ENCODE data around the gene SH2D3C. TPM values are rescaled to one million over a fixed set of nuclear protein-coding genes. Genes with fewer than 3 reads are reported as not detected.

The SH2D3C gene
- polyA plus RNA-seq, 1 donor from 2014 or later: 14.5 TPM

DNA sequence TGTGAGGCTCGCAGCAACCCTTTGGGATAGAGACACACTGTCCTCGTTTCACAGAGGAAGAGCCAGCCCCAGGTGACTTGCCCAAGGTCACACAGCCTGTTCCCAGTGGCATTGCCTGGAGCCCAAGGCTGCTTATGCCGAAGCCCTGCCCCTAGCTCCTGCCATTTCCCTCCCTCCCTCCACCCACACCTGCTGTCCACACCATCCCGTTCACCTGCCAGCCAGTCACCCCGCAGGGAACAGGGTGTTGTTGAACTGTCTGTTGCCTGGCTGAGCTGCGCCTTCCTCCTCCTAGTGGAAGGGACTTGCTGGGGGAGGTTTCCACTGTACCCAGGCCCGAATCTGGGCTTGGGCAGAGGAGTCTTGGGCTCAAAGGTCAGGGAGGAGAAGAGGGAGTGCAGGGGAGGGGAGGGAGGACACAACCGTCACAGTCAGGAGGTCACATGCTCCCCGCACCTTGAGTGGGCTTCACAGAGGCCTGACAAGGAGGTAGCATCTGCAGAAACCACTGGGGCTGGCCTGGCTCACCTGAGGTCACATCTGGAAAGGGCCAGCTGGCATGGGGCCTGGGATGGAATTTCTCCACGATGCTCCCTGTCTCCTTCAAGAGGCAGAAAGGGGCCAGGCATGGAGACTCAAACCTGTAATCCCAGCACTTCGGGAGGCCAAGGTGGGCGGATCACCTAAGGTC, 56.3 kb downstream of the SH2D3C start:
- TF ChIP-seq REST (IDR thresholded peaks at IDR 0.05; ENCODE audit: borderline replicate concordance): no peak
- TF ChIP-seq MXI1 (conservative IDR thresholded peaks at IDR 0.05; ENCODE audit: poor library complexity, severe bottlenecking): no peak
- TF ChIP-seq POLR2AphosphoS5 (IDR thresholded peaks at IDR 0.05): no peak
- TF ChIP-seq RAD21 (conservative IDR thresholded peaks at IDR 0.05): no peak
- Histone ChIP-seq H3K9ac (ENCODE audit: low read length) (no peak overlapping the region), H3K79me2 (replicated peaks; ENCODE audit: insufficient read depth, low read length) (no peaks in the 10 kb centered on the region), H3K27me3 (ENCODE audit: insufficient read depth, low read depth, low read length) (no peaks in the 10 kb centered on the region), H3K9me3 (ENCODE audit: low read length) (no peaks in the 10 kb centered on the region), H2AFZ (ENCODE audit: low read depth, low read length) (no peak overlapping the region), H3K36me3 (ENCODE audit: insufficient read depth, low read length) (no peaks in the 10 kb centered on the region), H3K27ac (ENCODE audit: low read length) (no peak overlapping the region), H4K20me1 (ENCODE audit: insufficient read depth) (no peaks in the 10 kb centered on the region), H3K4me2 (ENCODE audit: low read length) (no peak overlapping the region), H3F3A (ENCODE audit: insufficient read depth, low read length, poor library complexity, severe bottlenecking) (no peaks in the 10 kb centered on the region), H3K4me3 (ENCODE audit: low read length) (no peak overlapping the region), H3K9me2 (ENCODE audit: insufficient read depth, low read length) (no peaks in the 10 kb centered on the region)

DNA sequence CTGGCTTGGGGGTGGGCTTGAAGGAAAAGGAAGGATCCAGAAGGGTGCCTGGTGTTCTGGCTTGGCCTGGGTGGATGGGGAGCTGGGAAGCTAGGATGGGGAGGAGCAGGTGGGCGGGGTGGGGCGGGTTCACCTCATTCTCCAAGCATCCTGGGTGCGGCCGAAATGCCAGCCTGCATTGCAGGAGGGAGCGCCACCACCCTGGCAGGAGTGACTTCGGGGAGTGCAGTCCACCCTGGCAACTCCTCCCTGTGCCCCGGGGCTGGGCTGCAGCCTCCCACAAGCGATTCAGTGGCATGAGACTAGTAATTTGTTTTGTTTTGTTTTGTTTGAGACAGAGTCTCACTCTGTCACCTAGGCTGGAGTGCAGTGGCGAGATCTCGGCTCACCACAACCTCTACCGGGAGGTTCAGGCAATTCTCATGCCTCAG, 57.1 kb downstream of the SH2D3C start:
- H3K4me3 ChIP-seq (ENCODE audit: low read length): no peak overlapping the region

More for the DNA sequence above, 57.1 kb downstream of the SH2D3C start:
- Histone ChIP-seq H3K27me3 (ENCODE audit: insufficient read depth, low read depth, low read length) (no peaks in the 10 kb centered on the region), H3K9ac (ENCODE audit: low read length) (no peak overlapping the region), H3K79me2 (replicated peaks; ENCODE audit: insufficient read depth, low read length) (no peaks in the 10 kb centered on the region), H3K9me3 (ENCODE audit: low read length) (no peaks in the 10 kb centered on the region), H3F3A (ENCODE audit: insufficient read depth, low read length, poor library complexity, severe bottlenecking) (no peaks in the 10 kb centered on the region), H3K4me2 (ENCODE audit: low read length) (no peak overlapping the region), H3K9me2 (ENCODE audit: insufficient read depth, low read length) (no peaks in the 10 kb centered on the region), H2AFZ (ENCODE audit: low read depth, low read length) (no peak overlapping the region), H3K36me3 (ENCODE audit: insufficient read depth, low read length) (no peaks in the 10 kb centered on the region), H3K27ac (ENCODE audit: low read length) (no peak overlapping the region), H4K20me1 (ENCODE audit: insufficient read depth) (no peaks in the 10 kb centered on the region)
- TF ChIP-seq EZH2 (IDR thresholded peaks at IDR 0.05; ENCODE audit: borderline replicate concordance, insufficient read depth, low read length, poor library complexity, severe bottlenecking): no peak
- no peak for TF ChIP-seq CTCF (IDR thresholded peaks at IDR 0.05; ENCODE audit: poor library complexity, severe bottlenecking)
- no peak for TF ChIP-seq SMC3 (conservative IDR thresholded peaks at IDR 0.05; ENCODE audit: poor library complexity)
- no peak for TF ChIP-seq REST (IDR thresholded peaks at IDR 0.05; ENCODE audit: borderline replicate concordance)
- TF ChIP-seq RAD21 (conservative IDR thresholded peaks at IDR 0.05): no peak
- TF ChIP-seq TAF1 (IDR thresholded peaks at IDR 0.05; ENCODE audit: low read depth): no peak
- no peak for TF ChIP-seq POLR2AphosphoS5 (IDR thresholded peaks at IDR 0.05)
- no peak for TF ChIP-seq EP300 (conservative IDR thresholded peaks at IDR 0.05; ENCODE audit: poor library complexity, severe bottlenecking)
